Mesenchymal stem cell (in vitro differentiated cells and primary cell): ENCODE data around the gene PARD3B.

Experiments used
- DNase-seq: peaks from one replicate; pipeline ENCODE4 v3.0.0-alpha.2; 2013
- H2AFZ ChIP-seq: one replicate; pipeline ENCODE4 v1.6.1; 2013; ENCODE audit warnings: low read depth, mild to moderate bottlenecking, control low read depth, inconsistent platforms, low read length, moderate library complexity
- H2AK5ac ChIP-seq: 2 replicates; pipeline ENCODE4 v1.6.1; 2013; ENCODE audit warnings: low read length, moderate library complexity, mild to moderate bottlenecking, inconsistent platforms; ENCODE audit not compliant: severe bottlenecking
- H2BK120ac ChIP-seq: one replicate; pipeline ENCODE4 v1.6.1; 2013; ENCODE audit warnings: low read depth, mild to moderate bottlenecking, inconsistent platforms, low read length, moderate library complexity
- H2BK12ac ChIP-seq, 2 experiments: one replicate each; pipeline ENCODE4 v1.6.1; 2013; ENCODE audit warnings: inconsistent platforms in 2 of 2, low read length in 2 of 2, mild to moderate bottlenecking in 2 of 2, moderate library complexity in 2 of 2, control low read depth in 1 of 2
- H2BK15ac ChIP-seq: one replicate; pipeline ENCODE4 v1.6.1; 2013; ENCODE audit warnings: mild to moderate bottlenecking, low read depth, inconsistent platforms; ENCODE audit not compliant: poor library complexity, severe bottlenecking
- H2BK5ac ChIP-seq: 2 replicates; pipeline ENCODE4 v1.6.1; 2013; ENCODE audit warnings: low read depth, mild to moderate bottlenecking, low read length, control low read depth, inconsistent platforms; ENCODE audit not compliant: poor library complexity, severe bottlenecking
- H3K14ac ChIP-seq, 2 experiments: one replicate each; pipeline ENCODE4 v1.6.1; 2013; ENCODE audit warnings: inconsistent platforms in 2 of 2, low read length in 2 of 2, control low read depth in 1 of 2, mild to moderate bottlenecking in 1 of 2, moderate library complexity in 1 of 2
- H3K18ac ChIP-seq, 2 experiments: one replicate each; pipeline ENCODE4 v1.6.1; 2013; ENCODE audit warnings: inconsistent platforms in 2 of 2, low read length in 2 of 2, control low read depth in 1 of 2, low read depth in 1 of 2, mild to moderate bottlenecking in 1 of 2
- H3K23ac ChIP-seq, 2 experiments: one replicate each; pipeline ENCODE4 v1.6.1; 2013; ENCODE audit warnings: inconsistent platforms in 2 of 2, low read length in 2 of 2, mild to moderate bottlenecking in 2 of 2, moderate library complexity in 2 of 2, control low read depth in 1 of 2
- H3K27ac ChIP-seq: 2 replicates; pipeline ENCODE4 v1.5.1; 2013; ENCODE audit warnings: mild to moderate bottlenecking, moderate library complexity, low read length, control low read depth, inconsistent platforms; ENCODE audit not compliant: poor library complexity, severe bottlenecking
- H3K27me3 ChIP-seq, 2 experiments: 2 replicates each; pipeline versions ENCODE4 v1.6.1 to v1.7.0; 2013; ENCODE audit warnings: low read length in 2 of 2, mild to moderate bottlenecking in 2 of 2, moderate library complexity in 2 of 2, control low read depth in 1 of 2, inconsistent platforms in 1 of 2; ENCODE audit not compliant: control insufficient read depth in 1 of 2, insufficient read depth in 1 of 2
- H3K36me3 ChIP-seq, 2 experiments: 2 replicates each; pipeline versions ENCODE4 v1.6.1 to v1.7.0; 2013; ENCODE audit warnings: low read length in 2 of 2, control low read depth in 1 of 2, inconsistent platforms in 1 of 2, low read depth in 1 of 2, mild to moderate bottlenecking in 1 of 2; ENCODE audit not compliant: insufficient read depth in 2 of 2, control insufficient read depth in 1 of 2
- H3K4ac ChIP-seq, 2 experiments: one replicate each; pipeline ENCODE4 v1.6.1; 2013; ENCODE audit warnings: inconsistent platforms in 2 of 2, low read length in 2 of 2, mild to moderate bottlenecking in 2 of 2, moderate library complexity in 2 of 2, control low read depth in 1 of 2, low read depth in 1 of 2
- H3K4me1 ChIP-seq: 2 replicates; pipeline ENCODE4 v1.6.1; 2013; ENCODE audit warnings: low read depth, low read length, control low read depth; ENCODE audit not compliant: control insufficient read depth, insufficient read depth
- H3K4me2 ChIP-seq: 2 replicates; pipeline ENCODE4 v1.6.1; 2013; ENCODE audit warnings: low read length, mild to moderate bottlenecking, inconsistent platforms; ENCODE audit not compliant: poor library complexity, severe bottlenecking
- H3K4me3 ChIP-seq, 2 experiments: 2 replicates each; pipeline versions ENCODE4 v1.5.1 to v1.7.0; 2013; ENCODE audit warnings: low read length in 2 of 2, mild to moderate bottlenecking in 2 of 2, control low read depth in 1 of 2, low read depth in 1 of 2; ENCODE audit not compliant: insufficient read depth in 1 of 2
- H3K79me1 ChIP-seq: replicated peaks from 2 replicates; pipeline ENCODE4 v1.6.1; 2013; ENCODE audit warnings: mild to moderate bottlenecking, control low read depth, low read length, inconsistent platforms; ENCODE audit not compliant: poor library complexity, severe bottlenecking
- H3K9ac ChIP-seq: 2 replicates; pipeline ENCODE4 v1.7.0; 2013; ENCODE audit warnings: mild to moderate bottlenecking, low read length, moderate library complexity
- H3K9me3 ChIP-seq: 2 replicates; pipeline ENCODE4 v1.7.0; 2013; ENCODE audit warnings: mild to moderate bottlenecking, low read length; ENCODE audit not compliant: control insufficient read depth
- H4K8ac ChIP-seq: one replicate; pipeline ENCODE4 v1.6.1; 2013; ENCODE audit warnings: inconsistent platforms, mild to moderate bottlenecking, low read length, moderate library complexity
- H4K91ac ChIP-seq: one replicate; pipeline ENCODE4 v1.6.1; 2013; ENCODE audit warnings: mild to moderate bottlenecking, low read length, inconsistent platforms
- WGBS: methylation state at CpG from one replicate; pipeline ENCODE4 v1.1.7; 2013; ENCODE audit warnings: mixed read lengths; 5-methylcytosine and 5-hydroxymethylcytosine counted together

The PARD3B gene

DNA sequence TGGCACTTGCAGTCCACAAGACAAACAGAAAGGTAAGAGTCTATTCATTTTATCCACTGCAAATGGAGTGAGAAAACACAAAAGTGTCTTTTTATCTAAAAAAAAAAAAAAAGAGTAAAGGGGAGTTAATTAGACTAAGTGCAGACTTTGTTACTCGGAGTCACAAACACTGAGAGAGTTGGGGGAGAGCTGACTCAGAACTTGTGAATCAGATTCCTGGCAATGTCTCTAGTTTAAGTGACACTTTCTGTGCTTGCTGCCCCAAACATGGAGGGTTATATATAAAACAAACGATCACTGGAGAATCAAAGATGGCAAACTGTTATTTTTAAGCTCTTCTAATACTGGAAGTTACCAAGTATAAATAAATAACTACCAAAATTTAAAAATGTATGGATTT, 631.3 kb downstream of the PARD3B start:
- no peak overlapping the region for H3K14ac ChIP-seq
- H3K18ac ChIP-seq, result no peak overlapping the region
- no peak for DNase-seq
- H2AFZ ChIP-seq, result no peak overlapping the region
- H4K91ac ChIP-seq, result no peak overlapping the region
- no peak overlapping the region for H3K27ac ChIP-seq
- no peaks in the 10 kb centered on the region for H3K79me1 ChIP-seq
- WGBS, result 72% methylated on average over 1 of the region's 2 CpGs
- no peak overlapping the region for H2BK15ac ChIP-seq
- no peak overlapping the region for H2AK5ac ChIP-seq
- no peak overlapping the region for H3K4ac ChIP-seq
- H3K27me3 ChIP-seq, result no peaks in the 10 kb centered on the region
- H3K36me3 ChIP-seq, result peaks cover 0 to 4% of the 10 kb centered on the region in 2 experiments
- no peak overlapping the region for H3K23ac ChIP-seq
- no peak overlapping the region for H4K8ac ChIP-seq
- H3K9ac ChIP-seq, result no peak overlapping the region
- no peaks in the 10 kb centered on the region for H3K9me3 ChIP-seq
- H3K4me3 ChIP-seq, result no peak overlapping the region
- H2BK5ac ChIP-seq, result no peak overlapping the region
- no peaks in the 10 kb centered on the region for H3K4me1 ChIP-seq
- no peak overlapping the region for H2BK12ac ChIP-seq
- H3K4me2 ChIP-seq, result no peak overlapping the region
- no peak overlapping the region for H2BK120ac ChIP-seq

DNA sequence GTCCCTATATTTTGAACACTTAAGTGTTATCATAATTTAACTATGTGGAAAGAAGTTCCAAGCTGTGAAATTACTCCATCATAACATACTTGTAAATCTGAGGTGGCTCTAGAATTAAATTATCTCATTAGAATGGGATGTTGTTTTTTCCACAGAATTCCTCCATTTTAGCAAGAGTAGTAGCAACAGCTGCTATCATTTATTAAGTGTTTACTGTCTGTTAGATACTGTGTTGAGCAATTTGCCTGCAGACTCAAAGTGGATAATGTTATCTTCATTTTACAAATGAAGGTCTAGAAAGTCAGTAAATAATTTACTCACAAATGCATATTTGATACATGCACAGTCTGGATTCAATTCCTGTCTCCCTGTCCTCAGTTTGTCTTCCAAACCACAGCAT, 632.3 kb downstream of the PARD3B start:
- Histone ChIP-seq H3K27me3 (no peaks in the 10 kb centered on the region), H3K23ac (no peak overlapping the region), H3K4me3 (no peak overlapping the region), H2BK12ac (no peak overlapping the region), H3K79me1 (no peaks in the 10 kb centered on the region), H3K4me2 (no peak overlapping the region), H2BK120ac (no peak overlapping the region), H4K8ac (no peak overlapping the region), H2AFZ (no peak overlapping the region), H2AK5ac (no peak overlapping the region), H2BK5ac (no peak overlapping the region), H3K27ac (no peak overlapping the region), H3K36me3 (peaks cover 0 to 4% of the 10 kb centered on the region in 2 experiments), H3K9me3 (no peaks in the 10 kb centered on the region), H3K14ac (no peak overlapping the region), H3K18ac (no peak overlapping the region), H2BK15ac (no peak overlapping the region), H4K91ac (no peak overlapping the region), H3K4ac (no peak overlapping the region), H3K4me1 (no peaks in the 10 kb centered on the region), H3K9ac (no peak overlapping the region)
- DNase-seq, result no peak

GRCh38 chr2:205180730-205181129, 635.5 kb downstream of the PARD3B start:
- Histone ChIP-seq H2BK12ac (no peak overlapping the region), H3K27ac (no peak overlapping the region), H4K91ac (no peak overlapping the region), H3K18ac (peak overlapping the region in 1 of 2 experiments; percentile 20), H3K9me3 (no peaks in the 10 kb centered on the region), H3K4me1 (no peaks in the 10 kb centered on the region), H2BK15ac (no peak overlapping the region), H2AK5ac (no peak overlapping the region), H2AFZ (no peak overlapping the region), H2BK5ac (no peak overlapping the region), H3K4ac (no peak overlapping the region), H3K4me2 (no peak overlapping the region), H4K8ac (no peak overlapping the region), H3K27me3 (no peaks in the 10 kb centered on the region), H3K36me3 (no peaks in the 10 kb centered on the region), H3K9ac (no peak overlapping the region), H3K4me3 (no peak overlapping the region), H3K23ac (no peak overlapping the region), H2BK120ac (no peak overlapping the region), H3K14ac (no peak overlapping the region), H3K79me1 (no peaks in the 10 kb centered on the region)
- no peak for DNase-seq
- WGBS, result 96% methylated on average over 3 of the region's 3 CpGs

DNA sequence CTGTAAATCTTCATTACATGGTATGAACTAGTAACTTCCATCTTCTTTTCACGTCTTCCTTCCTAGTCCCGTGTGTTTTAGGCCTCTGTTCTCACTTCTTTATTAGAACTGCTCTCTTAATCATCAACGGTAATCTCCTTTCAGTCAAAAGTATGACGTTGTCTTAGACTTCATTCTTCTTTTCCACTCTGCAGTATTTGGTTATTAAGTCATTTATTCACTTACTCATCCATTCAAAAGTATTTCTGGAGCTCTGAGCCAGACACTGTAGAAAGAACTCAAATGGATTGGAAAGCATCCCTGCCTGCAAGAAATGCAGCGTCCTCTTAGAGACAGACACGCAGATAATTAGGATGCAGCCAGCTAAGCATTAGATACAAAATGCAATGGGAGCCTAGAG, 642.5 kb downstream of the PARD3B start:
- H3K4me1 ChIP-seq, result no peaks in the 10 kb centered on the region
- H3K18ac ChIP-seq, result no peak overlapping the region
- no peak overlapping the region for H3K4me2 ChIP-seq
- no peak overlapping the region for H3K4me3 ChIP-seq
- no peaks in the 10 kb centered on the region for H3K36me3 ChIP-seq
- no peak overlapping the region for H2AFZ ChIP-seq
- H3K23ac ChIP-seq, result no peak overlapping the region
- H2BK15ac ChIP-seq, result no peak overlapping the region
- DNase-seq, result no peak
- no peak overlapping the region for H2BK5ac ChIP-seq
- no peak overlapping the region for H3K14ac ChIP-seq
- no peak overlapping the region for H2BK12ac ChIP-seq
- H3K27me3 ChIP-seq, result no peaks in the 10 kb centered on the region
- WGBS, result 90% methylated on average over 6 of the region's 6 CpGs
- no peak overlapping the region for H3K4ac ChIP-seq
- H3K27ac ChIP-seq, result no peak overlapping the region
- no peak overlapping the region for H3K9ac ChIP-seq
- no peaks in the 10 kb centered on the region for H3K9me3 ChIP-seq
- H4K8ac ChIP-seq, result no peak overlapping the region
- no peaks in the 10 kb centered on the region for H3K79me1 ChIP-seq
- no peak overlapping the region for H4K91ac ChIP-seq
- no peak overlapping the region for H2AK5ac ChIP-seq
- H2BK120ac ChIP-seq, result no peak overlapping the region
